Heart left ventricle (tissue), 16 donors: Measurements from ENCODE around the gene DYNLT5. TPM values are rescaled to one million over a fixed set of nuclear protein-coding genes. Genes with fewer than 3 reads are reported as not detected.

Source experiments
- ATAC-seq, 4 donors: fragments of 200-7000 bp; cut with Tn5 transposase; one replicate each; pipeline ENCODE4 v1.9.1; 2020 to 2022; ENCODE audit warnings: moderate library complexity in 4 of 4, mild to moderate bottlenecking in 3 of 4, moderate number of reproducible peaks in 1 of 4
- DNase-seq, 5 donors: peaks; one replicate each; pipeline ENCODE4 v3.0.0-alpha.2; 2020
- H3K27ac ChIP-seq, 12 donors: fragments of 200-600 bp; sonication (generic) in 4 of 12; one replicate each; pipeline versions ENCODE4 v1.5.0 to v1.8.0; 2016 to 2022; ENCODE audit warnings: mild to moderate bottlenecking in 2 of 12
- H3K27me3 ChIP-seq, 9 donors: fragments of 200-600 bp; sonication (generic) in 2 of 9; one replicate each; pipeline versions ENCODE4 v1.5.1 to v1.8.0; 2016 to 2022; ENCODE audit warnings: mild to moderate bottlenecking in 3 of 9
- H3K36me3 ChIP-seq, 9 donors: fragments of 200-600 bp; sonication (generic) in 2 of 9; one replicate each; pipeline versions ENCODE4 v1.5.0 to v1.8.0; 2018 to 2022; ENCODE audit warnings: mild to moderate bottlenecking in 2 of 9
- H3K4me1 ChIP-seq, 12 donors: fragments of 200-600 bp; sonication (generic) in 4 of 12; one replicate each; pipeline versions ENCODE4 v1.5.0 to v1.8.0; 2016 to 2022; ENCODE audit warnings: mild to moderate bottlenecking in 3 of 12
- H3K4me3 ChIP-seq, 12 donors: fragments of 200-600 bp; sonication (generic) in 4 of 12; one replicate each; pipeline versions ENCODE4 v1.5.0 to v1.8.0; 2017 to 2022; ENCODE audit warnings: mild to moderate bottlenecking in 9 of 12, moderate library complexity in 4 of 12
- H3K9me3 ChIP-seq, 12 donors: fragments of 200-600 bp; sonication (generic) in 4 of 12; one replicate each; pipeline versions ENCODE4 v1.5.0 to v1.8.0; 2016 to 2022; ENCODE audit warnings: mild to moderate bottlenecking in 1 of 12
- CTCF ChIP-seq, 12 donors: fragments of 200-600 bp; sonication (generic) in 4 of 12; IDR thresholded peaks; one replicate each; pipeline versions ENCODE4 v1.5.0 to v1.8.0; 2018 to 2022; ENCODE audit warnings: antibody characterized with exemption in 12 of 12, mild to moderate bottlenecking in 5 of 12
- POLR2A ChIP-seq, 2 donors: fragments of 450-650 bp; IDR thresholded peaks; one replicate each; pipeline ENCODE4 v1.6.1; 2017; ENCODE audit warnings: antibody characterized with exemption in 2 of 2, mild to moderate bottlenecking in 2 of 2, moderate library complexity in 2 of 2
- WGBS, 4 donors: extraction: QIAGEN DNeasy Blood & Tissue Kit in 2 of 4; methylation state at CpG; one replicate each; pipeline versions ENCODE4 v1.1.5 to v1.1.7; 2013 to 2018; 5-methylcytosine and 5-hydroxymethylcytosine counted together
- intact Hi-C, 10 donors: fragments of 100-400 bp; cut with DNase I; formaldehyde crosslinking; loops; one replicate each; pipeline versions ENCODE4 v1.11.1 to v1.14.2; 2022
- polyA plus RNA-seq, 2 donors: library from polyadenylated mRNA; stranded (reverse); fragments of 200-250 nt; gene quantifications; one replicate each; pipeline ENCODE4 v1.2.3, GENCODE V29; 2013
- total RNA-seq, 9 donors: library from RNA; depleted of rRNA in 2 of 9; stranded (reverse); fragments of >200 nt in 2 of 9; fragmentation: NEBNext Ultra II Directional in 3 of 9; extraction: Animal tissue kit (Norgen Biotek cat#: 25700) in 3 of 9; gene quantifications; one replicate each; pipeline versions ENCODE4 v1.1.0 to v1.2.4, GENCODE V29; 2016 to 2023
- donor health status: ischemic (EF 13 %, LVEDD 7.1; RV severe dilation, severe dysfunction).
- donor health status: healthy with polysubstance abuse.
- donor health status: DM: no; HTN: yes; CAD: no.
- donor health status: DM: no; HTN: no; CAD: no.
- donor health status: ischemic (EF 25% LVEDD 6.9; RV normal size, moderate dysfunction).
- donor health status: ischemic (EF 25% LVEDD 5.7; RV mildly dilated, moderate dysfunction).
- donor health status: healthy.
- donor health status: DM: yes; HTN: yes; CAD: no.
- donor health status: ischemic (EF 35%, LVEDD 5.7; RV mildly dilated, moderate dysfunction).
- donor health status: nonischemic (EF 11% LVEDD 7.7; RV severe dilation, severe dysfunction).
- donor health status: DM: yes; HTN: yes; CAD: no.
- donor health status: PGD.
- donor health status: ischemic (EF 29% LVEDD 5.4; RV normal size, mild dysfunction).
- donor health status: nonischemic (EF 23%, LVEDD 6.1; RV moderate dilation, normal function).

The DYNLT5 gene
- total and polyA plus RNA-seq, 11 donors, result 0.48 to 7.3 (median 1.8) TPM

GRCh38 chr1:66750577-66750976 is 1.7 kb upstream of the DYNLT5 start:
- no peak for DNase-seq
- no peak for ATAC-seq
- Histone ChIP-seq H3K27me3 (peaks cover 0 to 10% (median 0%) of the 10 kb centered on the region in 9 donors), H3K9me3 (no peaks in the 10 kb centered on the region), H3K4me1 (peaks cover 0 to 21% (median 8%) of the 10 kb centered on the region in 12 donors), H3K36me3 (no peaks in the 10 kb centered on the region), H3K4me3 (no peak overlapping the region), H3K27ac (no peak overlapping the region)
- intact Hi-C loops, result loop anchor here in 1 of 10 donors (10.0 kb wide), 1 partner anchor 304 kb away; the partner anchor contains the start of gene SLC35D1
- TF ChIP-seq POLR2A (IDR thresholded peaks at IDR 0.05) (no peak), CTCF (IDR thresholded peaks at IDR 0.05) (no peak)
- 86 to 89% (median 87%) methylated on average over 3 of the region's 3 CpGs for WGBS, 4 donors

GRCh38 chr1:66751160-66751559 is 1.1 kb upstream of the DYNLT5 start:
- peak overlapping the region in 10 of 12 donors; percentile 29 to 83 (median 77) for H3K27ac ChIP-seq
- 83 to 86% (median 84%) methylated on average over 4 of the region's 4 CpGs for WGBS, 4 donors
- ATAC-seq (no peak), DNase-seq (no peak)
- H3K4me1 ChIP-seq, result peaks cover 0 to 21% (median 8%) of the 10 kb centered on the region in 12 donors
- H3K27me3 ChIP-seq, result peaks cover 0 to 10% (median 0%) of the 10 kb centered on the region in 9 donors
- intact Hi-C loops, result loop anchor here in 1 of 10 donors (10.0 kb wide), 1 partner anchor 304 kb away; the partner anchor contains the start of gene SLC35D1
- TF ChIP-seq CTCF (IDR thresholded peaks at IDR 0.05) (no peak), POLR2A (IDR thresholded peaks at IDR 0.05) (no peak)
- H3K36me3 ChIP-seq, result no peaks in the 10 kb centered on the region
- H3K4me3 ChIP-seq, result no peak overlapping the region
- no peaks in the 10 kb centered on the region for H3K9me3 ChIP-seq

- Histone ChIP-seq H3K36me3 (no peaks in the 10 kb centered on the region), H3K27ac (peak overlapping the region; percentile 24 to 83 (median 76)), H3K9me3 (no peaks in the 10 kb centered on the region), H3K4me3 (peak overlapping the region in 11 of 12 donors; percentile 35 to 68 (median 59)), H3K4me1 (peaks cover 0 to 25% (median 13%) of the 10 kb centered on the region in 12 donors), H3K27me3 (peaks cover 0 to 10% (median 0%) of the 10 kb centered on the region in 9 donors)
- WGBS, 4 donors, result 31 to 40% (median 37%) methylated on average over 15 to 18 of the region's 18 CpGs
- peak; percentile 14 to 56 (median 32) for DNase-seq
- no peak for TF ChIP-seq CTCF (IDR thresholded peaks at IDR 0.05)
- no peak for TF ChIP-seq POLR2A (IDR thresholded peaks at IDR 0.05)
- ATAC-seq, result peak in 3 of 4 donors; percentile 38 to 45 (median 40)
- intact Hi-C loops, result loop anchor here in 2 of 10 donors (1.0 to 10.0 kb wide), 2 partner anchors 24 to 302 kb away; partner anchors contain the start of gene SLC35D1 (in 1 of the 2)
These were observed 562 bp downstream of the DYNLT5 start for GRCh38 chr1:66752671-66753371.

- Histone ChIP-seq H3K4me3 (no peak overlapping the region), H3K27me3 (peaks cover 0 to 6% (median 0%) of the 10 kb centered on the region in 9 donors), H3K36me3 (no peaks in the 10 kb centered on the region), H3K4me1 (peaks cover 0 to 23% (median 14%) of the 10 kb centered on the region in 12 donors), H3K27ac (peak overlapping the region in 9 of 12 donors; percentile 11 to 61 (median 28)), H3K9me3 (peaks cover 0 to 4% (median 0%) of the 10 kb centered on the region in 12 donors)
- WGBS, 4 donors, result 35 to 47% (median 35%) methylated on average over 6 of the region's 6 CpGs
- no peak for DNase-seq
- intact Hi-C loops, result loop anchor here in 1 of 10 donors (10.0 kb wide), 1 partner anchor 297 kb away; the partner anchor contains the start of gene SLC35D1
- no peak for ATAC-seq
- TF ChIP-seq POLR2A (IDR thresholded peaks at IDR 0.05), result no peak
- TF ChIP-seq CTCF (IDR thresholded peaks at IDR 0.05), result no peak
These were observed 5.5 kb downstream of the DYNLT5 start for GRCh38 chr1:66757722-66758240.
